H1 (cell line): ENCODE results near the gene LRCH1. TPM values are rescaled to one million over a fixed set of nuclear protein-coding genes. Genes with fewer than 3 reads are reported as not detected.

Experiments
- BACH1 ChIP-seq: IDR thresholded peaks from 2 replicates; pipeline ENCODE4 v1.6.1; 2012; ENCODE audit warnings: low read length, improper control_type of control experiment
- CREB1 ChIP-seq: IDR thresholded peaks from 2 replicates; pipeline ENCODE4 v1.6.1; 2012; ENCODE audit warnings: inconsistent platforms
- HDAC6 ChIP-seq: IDR thresholded peaks from one replicate; pipeline ENCODE4 v1.7.1; 2012; ENCODE audit warnings: low read depth, mild to moderate bottlenecking, inconsistent platforms, low read length, moderate library complexity
- JUND ChIP-seq: IDR thresholded peaks from 2 replicates; pipeline ENCODE4 v1.6.1; 2011; ENCODE audit warnings: mild to moderate bottlenecking, improper control_type of control experiment, low read length
- polyA plus RNA-seq, 7 experiments: library from polyadenylated mRNA; depleted of rRNA in 3 of 7; stranded (reverse) in 5 of 7; unstranded in 2 of 7; fragments of >200 nt in 5 of 7; fragments of 200-250 nt in 2 of 7; gene quantifications; 1 replicate in 5 of 7; 2 replicates in 1 of 7; 4 replicates in 1 of 7; pipeline versions ENCODE4 v1.2.1 to v1.2.3, GENCODE V29; 2011 to 2013; ENCODE audit warnings: missing spikeins in 2 of 7, mixed read lengths in 2 of 7
- total RNA-seq: library from RNA; stranded (reverse); fragmentation: NEBNext Ultra II Directional; extraction: Animal tissue kit (Norgen Biotek cat#: 25700); gene quantifications from 2 replicates; pipeline ENCODE4 v1.2.1, GENCODE V29; 2021
- TF ChIP-seq, protein P1 (sequence below): fragments of 300-600 bp; sonication (generic); IDR thresholded peaks from 2 replicates; pipeline ENCODE4 v1.7.1; 2012; ENCODE audit warnings: low read length, moderate library complexity, mild to moderate bottlenecking, inconsistent platforms; ENCODE audit not compliant: insufficient replicate concordance

Gene LRCH1
- total and polyA plus RNA-seq, 2 of the 8 experiments (the other 6 are each of a cell fraction or from before 2014, with no cell fraction given), result 3.0 to 10.1 TPM

DNA sequence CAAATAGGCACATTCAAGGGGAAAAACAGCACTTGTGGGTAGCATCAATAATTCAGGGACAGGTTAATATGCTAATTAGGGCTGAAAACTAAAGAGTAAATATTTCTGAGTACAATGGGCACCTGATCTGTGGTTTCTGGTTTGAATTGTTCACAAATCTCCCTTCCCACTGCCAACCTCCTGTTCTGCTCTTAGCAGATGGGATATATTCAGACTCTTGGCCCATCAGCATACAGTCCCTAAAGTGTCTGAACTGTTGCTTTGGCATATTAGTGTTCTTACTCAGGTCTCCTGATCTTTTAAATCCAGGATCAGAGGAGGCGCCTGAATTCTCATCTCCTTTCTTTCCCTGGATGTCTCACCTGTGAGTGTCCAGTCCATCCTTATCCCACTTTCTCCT is 8.2 kb upstream of the LRCH1 start (continued):
- TF ChIP-seq, protein P1, sequence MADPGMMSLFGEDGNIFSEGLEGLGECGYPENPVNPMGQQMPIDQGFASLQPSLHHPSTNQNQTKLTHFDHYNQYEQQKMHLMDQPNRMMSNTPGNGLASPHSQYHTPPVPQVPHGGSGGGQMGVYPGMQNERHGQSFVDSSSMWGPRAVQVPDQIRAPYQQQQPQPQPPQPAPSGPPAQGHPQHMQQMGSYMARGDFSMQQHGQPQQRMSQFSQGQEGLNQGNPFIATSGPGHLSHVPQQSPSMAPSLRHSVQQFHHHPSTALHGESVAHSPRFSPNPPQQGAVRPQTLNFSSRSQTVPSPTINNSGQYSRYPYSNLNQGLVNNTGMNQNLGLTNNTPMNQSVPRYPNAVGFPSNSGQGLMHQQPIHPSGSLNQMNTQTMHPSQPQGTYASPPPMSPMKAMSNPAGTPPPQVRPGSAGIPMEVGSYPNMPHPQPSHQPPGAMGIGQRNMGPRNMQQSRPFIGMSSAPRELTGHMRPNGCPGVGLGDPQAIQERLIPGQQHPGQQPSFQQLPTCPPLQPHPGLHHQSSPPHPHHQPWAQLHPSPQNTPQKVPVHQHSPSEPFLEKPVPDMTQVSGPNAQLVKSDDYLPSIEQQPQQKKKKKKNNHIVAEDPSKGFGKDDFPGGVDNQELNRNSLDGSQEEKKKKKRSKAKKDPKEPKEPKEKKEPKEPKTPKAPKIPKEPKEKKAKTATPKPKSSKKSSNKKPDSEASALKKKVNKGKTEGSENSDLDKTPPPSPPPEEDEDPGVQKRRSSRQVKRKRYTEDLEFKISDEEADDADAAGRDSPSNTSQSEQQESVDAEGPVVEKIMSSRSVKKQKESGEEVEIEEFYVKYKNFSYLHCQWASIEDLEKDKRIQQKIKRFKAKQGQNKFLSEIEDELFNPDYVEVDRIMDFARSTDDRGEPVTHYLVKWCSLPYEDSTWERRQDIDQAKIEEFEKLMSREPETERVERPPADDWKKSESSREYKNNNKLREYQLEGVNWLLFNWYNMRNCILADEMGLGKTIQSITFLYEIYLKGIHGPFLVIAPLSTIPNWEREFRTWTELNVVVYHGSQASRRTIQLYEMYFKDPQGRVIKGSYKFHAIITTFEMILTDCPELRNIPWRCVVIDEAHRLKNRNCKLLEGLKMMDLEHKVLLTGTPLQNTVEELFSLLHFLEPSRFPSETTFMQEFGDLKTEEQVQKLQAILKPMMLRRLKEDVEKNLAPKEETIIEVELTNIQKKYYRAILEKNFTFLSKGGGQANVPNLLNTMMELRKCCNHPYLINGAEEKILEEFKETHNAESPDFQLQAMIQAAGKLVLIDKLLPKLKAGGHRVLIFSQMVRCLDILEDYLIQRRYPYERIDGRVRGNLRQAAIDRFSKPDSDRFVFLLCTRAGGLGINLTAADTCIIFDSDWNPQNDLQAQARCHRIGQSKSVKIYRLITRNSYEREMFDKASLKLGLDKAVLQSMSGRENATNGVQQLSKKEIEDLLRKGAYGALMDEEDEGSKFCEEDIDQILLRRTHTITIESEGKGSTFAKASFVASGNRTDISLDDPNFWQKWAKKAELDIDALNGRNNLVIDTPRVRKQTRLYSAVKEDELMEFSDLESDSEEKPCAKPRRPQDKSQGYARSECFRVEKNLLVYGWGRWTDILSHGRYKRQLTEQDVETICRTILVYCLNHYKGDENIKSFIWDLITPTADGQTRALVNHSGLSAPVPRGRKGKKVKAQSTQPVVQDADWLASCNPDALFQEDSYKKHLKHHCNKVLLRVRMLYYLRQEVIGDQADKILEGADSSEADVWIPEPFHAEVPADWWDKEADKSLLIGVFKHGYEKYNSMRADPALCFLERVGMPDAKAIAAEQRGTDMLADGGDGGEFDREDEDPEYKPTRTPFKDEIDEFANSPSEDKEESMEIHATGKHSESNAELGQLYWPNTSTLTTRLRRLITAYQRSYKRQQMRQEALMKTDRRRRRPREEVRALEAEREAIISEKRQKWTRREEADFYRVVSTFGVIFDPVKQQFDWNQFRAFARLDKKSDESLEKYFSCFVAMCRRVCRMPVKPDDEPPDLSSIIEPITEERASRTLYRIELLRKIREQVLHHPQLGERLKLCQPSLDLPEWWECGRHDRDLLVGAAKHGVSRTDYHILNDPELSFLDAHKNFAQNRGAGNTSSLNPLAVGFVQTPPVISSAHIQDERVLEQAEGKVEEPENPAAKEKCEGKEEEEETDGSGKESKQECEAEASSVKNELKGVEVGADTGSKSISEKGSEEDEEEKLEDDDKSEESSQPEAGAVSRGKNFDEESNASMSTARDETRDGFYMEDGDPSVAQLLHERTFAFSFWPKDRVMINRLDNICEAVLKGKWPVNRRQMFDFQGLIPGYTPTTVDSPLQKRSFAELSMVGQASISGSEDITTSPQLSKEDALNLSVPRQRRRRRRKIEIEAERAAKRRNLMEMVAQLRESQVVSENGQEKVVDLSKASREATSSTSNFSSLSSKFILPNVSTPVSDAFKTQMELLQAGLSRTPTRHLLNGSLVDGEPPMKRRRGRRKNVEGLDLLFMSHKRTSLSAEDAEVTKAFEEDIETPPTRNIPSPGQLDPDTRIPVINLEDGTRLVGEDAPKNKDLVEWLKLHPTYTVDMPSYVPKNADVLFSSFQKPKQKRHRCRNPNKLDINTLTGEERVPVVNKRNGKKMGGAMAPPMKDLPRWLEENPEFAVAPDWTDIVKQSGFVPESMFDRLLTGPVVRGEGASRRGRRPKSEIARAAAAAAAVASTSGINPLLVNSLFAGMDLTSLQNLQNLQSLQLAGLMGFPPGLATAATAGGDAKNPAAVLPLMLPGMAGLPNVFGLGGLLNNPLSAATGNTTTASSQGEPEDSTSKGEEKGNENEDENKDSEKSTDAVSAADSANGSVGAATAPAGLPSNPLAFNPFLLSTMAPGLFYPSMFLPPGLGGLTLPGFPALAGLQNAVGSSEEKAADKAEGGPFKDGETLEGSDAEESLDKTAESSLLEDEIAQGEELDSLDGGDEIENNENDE, result no peak
- TF ChIP-seq HDAC6 (no peak), BACH1 (no peak), JUND (no peak), CREB1 (no peak)
- TF ChIP-seq, all 59 proteins: peak for 0
